Articular chondrocyte of knee joint (primary cell): ENCODE results near the gene CA14. TPM values are rescaled to one million over a fixed set of nuclear protein-coding genes. Genes with fewer than 3 reads are reported as not detected.

Experiments
- small RNA-seq: library from RNA; depleted of rRNA; stranded (forward); fragments of <200 nt; gene quantifications from one replicate; pipeline ENCODE3, GENCODE V24; 2012
- total RNA-seq: library from RNA; depleted of rRNA; stranded (reverse); fragments of >200 nt; gene quantifications from 2 replicates; pipeline ENCODE4 v1.2.3, GENCODE V29; 2012

CA14 gene
- not detected in 2 replicates for total RNA-seq

GRCh38 chr1:150257624-150258585 is at the start of gene CA14:
Gene CA14, plus strand, starts transcription at chr1:150257774. Its CDS starts 355 bp downstream, at chr1:150258129.

DNA sequence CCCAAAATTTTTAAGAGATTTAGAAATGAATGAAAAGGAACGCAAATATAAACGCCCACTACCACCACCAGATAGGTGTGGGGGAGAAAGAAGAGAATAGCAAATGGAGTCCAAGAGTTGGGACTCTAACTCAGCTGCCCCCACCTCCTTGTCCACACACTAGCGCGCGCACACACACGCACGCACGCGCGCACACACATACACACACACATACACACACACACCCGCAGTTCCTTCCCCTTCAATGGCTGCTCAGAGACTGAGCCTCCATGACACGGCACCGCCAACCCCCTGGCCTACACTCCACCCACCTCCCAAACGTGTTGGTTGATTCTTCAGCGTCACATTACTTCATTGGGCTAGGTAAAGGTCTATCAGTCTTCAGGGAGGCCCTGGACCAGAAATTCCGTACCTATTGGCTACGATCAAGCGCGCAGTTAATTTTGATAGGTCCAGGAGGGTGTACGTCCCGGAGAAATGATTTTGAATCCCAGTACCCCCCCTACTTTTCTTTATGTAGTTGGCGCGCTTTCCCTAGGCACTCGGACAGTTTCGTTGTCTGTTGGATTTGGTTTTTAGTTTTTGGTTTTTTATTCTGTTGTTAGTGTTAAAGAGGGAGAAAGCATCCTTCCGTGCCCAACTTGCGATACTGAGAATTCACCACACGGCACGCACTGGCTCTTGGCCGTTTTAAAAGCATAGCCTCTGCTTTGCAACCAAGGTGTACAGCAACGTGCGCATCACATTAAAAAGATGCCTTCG is 21.5 kb upstream of the CA14 start, which contains the start of gene ANP32E:
ANP32E (minus strand) TSS at position 261 of the 762 bp plus-strand sequence. CDS start 326 bp downstream, outside the sequence.

DNA sequence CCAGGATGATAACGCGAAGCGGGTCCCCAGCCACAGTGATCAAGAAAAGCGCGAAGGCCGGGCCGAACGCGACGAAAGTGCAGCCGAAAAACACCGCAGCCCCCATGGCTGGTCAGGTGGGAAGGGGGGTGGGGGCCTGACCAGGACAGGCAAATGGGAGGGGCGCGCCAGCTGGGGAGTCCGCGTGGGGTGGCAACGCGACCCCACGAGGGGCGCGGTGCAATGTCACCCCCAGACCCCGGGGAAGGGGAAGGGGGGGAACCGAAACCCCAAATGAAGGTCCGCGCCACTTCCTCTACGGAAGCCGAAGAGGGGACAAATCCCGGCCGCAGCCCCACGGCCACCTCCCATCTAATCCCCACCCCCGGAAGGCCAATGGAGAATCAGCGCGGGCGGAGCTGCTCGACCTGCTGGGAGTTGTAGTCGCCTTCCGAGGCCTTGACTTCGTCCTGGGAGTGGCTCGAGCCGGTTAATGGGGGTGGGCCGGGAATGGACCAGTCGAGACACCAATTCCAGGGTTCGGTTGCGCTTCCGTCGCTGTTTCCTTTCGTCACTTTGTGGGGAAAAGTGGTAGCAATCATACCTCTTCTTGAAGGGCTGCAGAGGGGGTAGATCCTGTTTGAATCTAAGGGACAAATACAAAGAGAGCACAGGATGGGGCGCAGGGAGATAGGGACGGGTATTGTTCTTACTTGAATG is 11.3 kb downstream of the CA14 start, which contains the start of gene APH1A:
APH1A (minus strand) TSS at position 312 of the 699 bp plus-strand sequence; CDS start at position 106, 206 bp downstream.

GRCh38 chr1:150281758-150282557 is 24.4 kb downstream of the CA14 start, which contains the start of gene CIART:
Gene CIART, plus strand, starts transcription at chr1:150282554. Its CDS starts 714 bp downstream, at chr1:150283268.

DNA sequence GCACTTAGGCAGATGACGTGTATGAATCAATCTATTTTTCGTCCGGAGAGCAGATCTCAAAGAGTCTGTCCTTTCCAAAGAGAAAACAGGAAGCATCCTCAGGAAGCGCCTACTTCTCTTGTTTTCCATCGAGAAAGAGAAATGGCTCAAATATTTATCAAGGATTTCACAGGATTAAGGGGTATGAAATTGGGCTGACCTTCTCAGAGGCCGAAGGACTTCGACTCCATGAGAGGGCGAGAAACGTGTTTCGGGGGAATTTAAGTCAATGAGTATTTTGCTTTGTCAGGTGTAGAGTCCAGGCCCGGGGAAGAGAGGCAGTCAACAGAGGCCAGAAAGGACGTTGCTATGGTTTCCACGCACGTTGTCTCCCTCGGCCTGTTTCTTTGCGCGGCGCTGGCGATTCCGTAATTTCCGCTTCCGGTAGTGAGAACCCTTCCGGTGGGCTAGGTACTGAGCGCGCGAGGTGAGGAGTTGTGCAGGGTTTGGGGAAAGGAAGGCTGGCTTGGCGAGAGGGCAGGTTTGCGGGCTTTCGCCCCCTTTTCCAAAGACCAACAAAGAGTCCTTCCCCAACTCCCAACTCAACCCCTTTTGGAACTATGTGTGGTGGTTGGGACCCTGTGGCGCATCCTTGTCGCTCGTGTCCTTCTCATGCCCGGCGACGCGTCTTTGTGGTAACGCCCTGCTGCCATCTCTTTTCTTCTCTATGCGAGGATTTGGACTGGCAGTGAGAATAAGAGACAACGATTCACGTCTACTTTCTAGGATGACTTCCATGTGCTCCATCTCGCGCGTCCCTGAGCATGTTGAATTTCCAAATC is 36.1 kb downstream of the CA14 start, which contains the start of gene MRPS21:
MRPS21 (plus strand) TSS at position 429 of the 821 bp plus-strand sequence. CDS start 506 bp downstream, outside the sequence.

Small RNAs within 50 kb of the gene (small RNA-seq; reads per million reads assigned to genes)
- gene RN7SL480P (not detected), gene RNU2-17P (0.92 reads per million, percentile 38 among the genes with 10 or more reads in this experiment)

Other genes with a start within 250 kb of the CA14 start
- 23.7 and 28.3 TPM in 2 replicates for gene OTUD7B, start 247.0 kb upstream of the CA14 start, total RNA-seq
- gene VPS45, start 190.0 kb upstream of the CA14 start, total RNA-seq, result 53.1 and 55.7 TPM in 2 replicates
- 34.6 and 38.8 TPM in 2 replicates for gene PLEKHO1, start 107.9 kb upstream of the CA14 start, total RNA-seq
- 31.1 and 35.0 TPM in 2 replicates for gene ANP32E, start 21.7 kb upstream of the CA14 start, total RNA-seq
- 120 and 129 TPM in 2 replicates for gene APH1A, start 11.2 kb downstream of the CA14 start, total RNA-seq
- 17.7 and 20.8 TPM in 2 replicates for gene C1orf54, start 15.0 kb downstream of the CA14 start, total RNA-seq
- 13.1 and 14.1 TPM in 2 replicates for gene CIART, start 24.8 kb downstream of the CA14 start, total RNA-seq
- gene MRPS21, start 36.1 kb downstream of the CA14 start, total RNA-seq, result 32.3 and 33.1 TPM in 2 replicates
- 38.7 and 39.3 TPM in 2 replicates for gene PRPF3, start 63.8 kb downstream of the CA14 start, total RNA-seq
- gene RPRD2, start 106.4 kb downstream of the CA14 start, total RNA-seq, result 16.5 and 17.2 TPM in 2 replicates
- gene TARS2, start 229.6 kb downstream of the CA14 start, total RNA-seq, result 13.9 and 14.2 TPM in 2 replicates